Measurements from ENCODE around the gene MAP3K8. TPM values are rescaled to one million over a fixed set of nuclear protein-coding genes. Genes with fewer than 3 reads are reported as not detected.

The MAP3K8 gene
- total RNA-seq, 2 experiments from 2014 or later = 27.7 to 28.3 TPM

GRCh38 chr10:30439931-30440330, 5.9 kb downstream of the MAP3K8 start:
- no peak overlapping the region for H3K4me3 Mint-ChIP-seq
- no peaks in the 10 kb centered on the region for H3K9me3 Mint-ChIP-seq
- H3K27ac Mint-ChIP-seq = no peak overlapping the region
- H3K27me3 Mint-ChIP-seq = no peaks in the 10 kb centered on the region
- POLR2A ChIA-PET = interaction anchor here (4.2 kb wide), 1 partner anchor 90 kb away, joined by 41 read pairs; no protein-coding TSS in a partner anchor
- H3K36me3 Mint-ChIP-seq = peaks cover 69% of the 10 kb centered on the region
- ATAC-seq (ENCODE audit: low read depth) (no peak), DNase-seq (no peak)
- peaks cover 57% of the 10 kb centered on the region for H3K4me1 Mint-ChIP-seq

GRCh38 chr10:30442019-30442606, 8.1 kb downstream of the MAP3K8 start:
- Mint-ChIP-seq H3K4me1 (peaks cover 43% of the 10 kb centered on the region), H3K27me3 (no peaks in the 10 kb centered on the region), H3K4me3 (no peak overlapping the region), H3K36me3 (peaks cover 62% of the 10 kb centered on the region), H3K9me3 (no peaks in the 10 kb centered on the region), H3K27ac (peak overlapping the region; percentile 8)
- POLR2A ChIA-PET = interaction anchor here (1.4 kb wide), 1 partner anchor 14 kb away, joined by 4 read pairs; no protein-coding TSS in a partner anchor
- ATAC-seq (ENCODE audit: low read depth) (no peak), DNase-seq (no peak)

GRCh38 chr10:30443049-30443448, 9.1 kb downstream of the MAP3K8 start:
- ATAC-seq (ENCODE audit: low read depth) = no peak
- Mint-ChIP-seq H3K36me3 (peaks cover 60% of the 10 kb centered on the region), H3K4me1 (peaks cover 36% of the 10 kb centered on the region), H3K9me3 (no peaks in the 10 kb centered on the region), H3K4me3 (no peak overlapping the region), H3K27me3 (no peaks in the 10 kb centered on the region), H3K27ac (peak overlapping the region; percentile 44)
- POLR2A ChIA-PET = interaction anchor here (0.5 to 1.4 kb wide), 2 partner anchors 13 to 88 kb away, joined by 4 to 6 read pairs; no protein-coding TSS in a partner anchor
- DNase-seq = no peak

GRCh38 chr10:30445711-30446110, 11.7 kb downstream of the MAP3K8 start:
- Mint-ChIP-seq H3K27me3 (no peaks in the 10 kb centered on the region), H3K27ac (no peak overlapping the region), H3K36me3 (peaks cover 61% of the 10 kb centered on the region), H3K4me1 (peaks cover 24% of the 10 kb centered on the region), H3K4me3 (no peak overlapping the region), H3K9me3 (no peaks in the 10 kb centered on the region)
- POLR2A ChIA-PET = interaction anchor here (0.5 kb wide), 1 partner anchor 25 kb away, joined by 3 read pairs; no protein-coding TSS in a partner anchor
- DNase-seq = no peak
- ATAC-seq (ENCODE audit: low read depth) = no peak

- Mint-ChIP-seq H3K4me3 (no peak overlapping the region), H3K27me3 (no peaks in the 10 kb centered on the region), H3K27ac (no peak overlapping the region), H3K36me3 (peaks cover 59% of the 10 kb centered on the region), H3K9me3 (no peaks in the 10 kb centered on the region), H3K4me1 (peaks cover 16% of the 10 kb centered on the region)
- POLR2A ChIA-PET = no interaction called here
- DNase-seq (no peak), ATAC-seq (ENCODE audit: low read depth) (no peak)
These were observed 13.3 kb downstream of the MAP3K8 start for GRCh38 chr10:30447125-30447799.

GRCh38 chr10:30448092-30448491, 14.1 kb downstream of the MAP3K8 start:
- H3K4me3 Mint-ChIP-seq = no peak overlapping the region
- H3K27ac Mint-ChIP-seq = no peak overlapping the region
- DNase-seq (no peak), ATAC-seq (ENCODE audit: low read depth) (no peak)
- H3K9me3 Mint-ChIP-seq = no peaks in the 10 kb centered on the region
- peaks cover 11% of the 10 kb centered on the region for H3K4me1 Mint-ChIP-seq
- peaks cover 55% of the 10 kb centered on the region for H3K36me3 Mint-ChIP-seq
- H3K27me3 Mint-ChIP-seq = no peaks in the 10 kb centered on the region
- POLR2A ChIA-PET = no interaction called here

GRCh38 chr10:30453764-30454527, 20.0 kb downstream of the MAP3K8 start:
- H3K27me3 Mint-ChIP-seq = no peaks in the 10 kb centered on the region
- no peaks in the 10 kb centered on the region for H3K9me3 Mint-ChIP-seq
- no peak for ATAC-seq (ENCODE audit: low read depth)
- no peak for DNase-seq
- peak overlapping the region; percentile 49 for H3K4me3 Mint-ChIP-seq
- peak overlapping the region; percentile 88 for H3K27ac Mint-ChIP-seq
- POLR2A ChIA-PET = interaction anchor here (1.2 to 3.1 kb wide), 3 partner anchors 17 to 38 kb away, joined by 4 to 28 read pairs (median 16); partner anchors contain the start of gene MAP3K8
- peaks cover 47% of the 10 kb centered on the region for H3K36me3 Mint-ChIP-seq
- peaks cover 25% of the 10 kb centered on the region for H3K4me1 Mint-ChIP-seq

GRCh38 chr10:30454744-30455510, 20.9 kb downstream of the MAP3K8 start:
- H3K4me3 Mint-ChIP-seq = peak overlapping the region; percentile 74
- no peak for DNase-seq
- no peaks in the 10 kb centered on the region for H3K27me3 Mint-ChIP-seq
- H3K27ac Mint-ChIP-seq = peak overlapping the region; percentile 88
- peaks cover 27% of the 10 kb centered on the region for H3K4me1 Mint-ChIP-seq
- ATAC-seq (ENCODE audit: low read depth) = no peak
- H3K9me3 Mint-ChIP-seq = no peaks in the 10 kb centered on the region
- POLR2A ChIA-PET = interaction anchor here (1.0 to 3.1 kb wide), 8 partner anchors 11 to 77 kb away, joined by 3 to 28 read pairs (median 6); partner anchors contain the start of gene MAP3K8
- peaks cover 50% of the 10 kb centered on the region for H3K36me3 Mint-ChIP-seq

- peaks cover 29% of the 10 kb centered on the region for H3K4me1 Mint-ChIP-seq
- H3K9me3 Mint-ChIP-seq = no peaks in the 10 kb centered on the region
- H3K4me3 Mint-ChIP-seq = peak overlapping the region; percentile 74
- peaks cover 50% of the 10 kb centered on the region for H3K36me3 Mint-ChIP-seq
- ATAC-seq (ENCODE audit: low read depth) (peak; percentile 87), DNase-seq (peak; percentile 54)
- POLR2A ChIA-PET = interaction anchor here (0.9 to 3.1 kb wide), 11 partner anchors 10 to 76 kb away, joined by 3 to 28 read pairs (median 5); partner anchors contain the start of gene MAP3K8
- H3K27ac Mint-ChIP-seq = peak overlapping the region; percentile 88
- no peaks in the 10 kb centered on the region for H3K27me3 Mint-ChIP-seq
These were observed 21.8 kb downstream of the MAP3K8 start for GRCh38 chr10:30455816-30456215.

GRCh38 chr10:30456266-30456665, 22.3 kb downstream of the MAP3K8 start:
- H3K27me3 Mint-ChIP-seq = no peaks in the 10 kb centered on the region

GRCh38 chr10:30459283-30459682, 25.3 kb downstream of the MAP3K8 start:
- Mint-ChIP-seq H3K9me3 (no peaks in the 10 kb centered on the region), H3K27me3 (no peaks in the 10 kb centered on the region), H3K36me3 (peaks cover 40% of the 10 kb centered on the region), H3K4me3 (no peak overlapping the region), H3K27ac (no peak overlapping the region), H3K4me1 (peaks cover 31% of the 10 kb centered on the region)
- ATAC-seq (ENCODE audit: low read depth) (no peak), DNase-seq (no peak)
- POLR2A ChIA-PET = no interaction called here

More at GRCh38 chr10:30456266-30456665, 22.3 kb downstream of the MAP3K8 start:
- Mint-ChIP-seq H3K36me3 (peaks cover 51% of the 10 kb centered on the region), H3K4me3 (peak overlapping the region; percentile 74), H3K9me3 (no peaks in the 10 kb centered on the region), H3K27ac (peak overlapping the region; percentile 88), H3K4me1 (peaks cover 29% of the 10 kb centered on the region)
- peak; percentile 82 for ATAC-seq (ENCODE audit: low read depth)
- POLR2A ChIA-PET = interaction anchor here (0.6 to 3.1 kb wide), 14 partner anchors 8 to 76 kb away, joined by 3 to 28 read pairs (median 4); partner anchors contain the start of gene MAP3K8
- peak; percentile 45 for DNase-seq

- Mint-ChIP-seq H3K4me3 (no peak overlapping the region), H3K36me3 (peaks cover 35% of the 10 kb centered on the region), H3K9me3 (no peaks in the 10 kb centered on the region), H3K4me1 (peaks cover 30% of the 10 kb centered on the region), H3K27ac (no peak overlapping the region), H3K27me3 (no peaks in the 10 kb centered on the region)
- ATAC-seq (ENCODE audit: low read depth) (no peak), DNase-seq (no peak)
- POLR2A ChIA-PET = no interaction called here
These were observed 26.1 kb downstream of the MAP3K8 start for GRCh38 chr10:30460121-30460520.
